GM18909 (cell line): ENCODE data around the gene CCDC30.
"Not testable (repeated sequence)": the region's sequence is repeated elsewhere in the genome, so short reads cannot be mapped to it uniquely, and the experiment has no call there.

ENCODE experiments used
- ATAC-seq: cut with Tn5 transposase; IDR thresholded peaks from one replicate; pipeline ENCODE4 v1.9.1; 2021; ENCODE audit warnings: mild to moderate bottlenecking; ENCODE audit not compliant: unreplicated experiment, poor library complexity

CCDC30 gene

GRCh38 chr1:42511581-42512155 lies 48.6 kb downstream of the CCDC30 start:
- ATAC-seq = not testable (repeated sequence)

- ATAC-seq = no peak
These were observed 55.8 kb downstream of the CCDC30 start for GRCh38 chr1:42518908-42519307.

- no peak for ATAC-seq
These were observed 60.1 kb downstream of the CCDC30 start for GRCh38 chr1:42523171-42523570.

- no peak for ATAC-seq
These were observed 61.2 kb downstream of the CCDC30 start for GRCh38 chr1:42524330-42524729.

GRCh38 chr1:42529724-42530181 lies 66.7 kb downstream of the CCDC30 start:
- ATAC-seq = no peak

GRCh38 chr1:42531043-42531442 lies 68.0 kb downstream of the CCDC30 start:
- no peak for ATAC-seq

GRCh38 chr1:42533101-42533863 lies 70.2 kb downstream of the CCDC30 start:
- ATAC-seq = no peak

- no peak for ATAC-seq
These were observed 78.0 kb downstream of the CCDC30 start for GRCh38 chr1:42541104-42541503.

GRCh38 chr1:42551180-42551579 lies 88.1 kb downstream of the CCDC30 start:
- no peak for ATAC-seq

- no peak for ATAC-seq
These were observed 88.5 kb downstream of the CCDC30 start for GRCh38 chr1:42551590-42551989.

- no peak for ATAC-seq
These were observed 89.5 kb downstream of the CCDC30 start for GRCh38 chr1:42552636-42553035.

- no peak for ATAC-seq
These were observed 94.3 kb downstream of the CCDC30 start for GRCh38 chr1:42557230-42557851.

- ATAC-seq = no peak
These were observed 104.0 kb downstream of the CCDC30 start for GRCh38 chr1:42567038-42567437.

GRCh38 chr1:42576935-42577334 lies 113.8 kb downstream of the CCDC30 start:
- no peak for ATAC-seq

GRCh38 chr1:42586016-42586415 lies 122.9 kb downstream of the CCDC30 start:
- ATAC-seq = no peak

- no peak for ATAC-seq
These were observed 124.7 kb downstream of the CCDC30 start for GRCh38 chr1:42587753-42588152.

GRCh38 chr1:42592811-42593210 lies 129.7 kb downstream of the CCDC30 start:
- ATAC-seq = no peak

- ATAC-seq = no peak
These were observed 130.5 kb downstream of the CCDC30 start for GRCh38 chr1:42593486-42594100.

GRCh38 chr1:42601472-42601871 lies 138.4 kb downstream of the CCDC30 start:
- no peak for ATAC-seq

- ATAC-seq = no peak
These were observed 150.7 kb downstream of the CCDC30 start for GRCh38 chr1:42613803-42614131.

GRCh38 chr1:42618866-42619265 lies 155.8 kb downstream of the CCDC30 start:
- ATAC-seq = no peak
